GM18909 (cell line): ENCODE measurements around the gene SSC5D.
"Not testable (repeated sequence)": the region's sequence is repeated elsewhere in the genome, so short reads cannot be mapped to it uniquely, and the experiment has no call there.

Experiments used
- ATAC-seq: cut with Tn5 transposase; IDR thresholded peaks from one replicate; pipeline ENCODE4 v1.9.1; 2021; ENCODE audit warnings: mild to moderate bottlenecking; ENCODE audit not compliant: unreplicated experiment, poor library complexity

The SSC5D gene

DNA sequence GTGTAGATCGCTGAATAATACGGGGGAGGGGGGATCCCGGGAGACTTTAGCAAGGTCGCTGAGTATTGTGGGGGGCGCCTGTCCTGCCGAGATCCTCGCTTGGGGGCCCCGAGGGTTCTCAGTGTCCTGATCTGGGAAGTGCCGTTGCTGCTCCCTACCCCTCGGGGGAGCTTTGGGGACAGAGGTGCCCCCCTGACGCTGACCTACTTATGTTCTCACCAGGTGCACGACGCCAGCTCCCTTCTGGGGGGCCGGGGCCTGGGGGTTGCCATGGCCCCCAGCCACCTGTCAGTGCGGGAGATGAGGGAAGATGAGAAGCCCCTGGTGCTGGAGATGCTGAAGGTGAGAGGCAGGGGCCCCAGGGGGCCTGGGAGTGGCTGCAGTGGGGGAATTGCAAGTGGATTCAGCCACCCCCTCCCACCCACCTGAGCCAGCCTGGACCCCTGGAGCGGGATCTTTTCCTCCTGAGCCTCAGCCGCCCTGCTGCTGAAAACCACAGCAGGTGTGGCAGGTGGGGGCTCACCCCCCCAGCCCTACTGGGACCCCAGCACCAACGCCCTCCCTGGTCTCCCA, 2.7 kb upstream of the SSC5D start:
- ATAC-seq, result no peak

DNA sequence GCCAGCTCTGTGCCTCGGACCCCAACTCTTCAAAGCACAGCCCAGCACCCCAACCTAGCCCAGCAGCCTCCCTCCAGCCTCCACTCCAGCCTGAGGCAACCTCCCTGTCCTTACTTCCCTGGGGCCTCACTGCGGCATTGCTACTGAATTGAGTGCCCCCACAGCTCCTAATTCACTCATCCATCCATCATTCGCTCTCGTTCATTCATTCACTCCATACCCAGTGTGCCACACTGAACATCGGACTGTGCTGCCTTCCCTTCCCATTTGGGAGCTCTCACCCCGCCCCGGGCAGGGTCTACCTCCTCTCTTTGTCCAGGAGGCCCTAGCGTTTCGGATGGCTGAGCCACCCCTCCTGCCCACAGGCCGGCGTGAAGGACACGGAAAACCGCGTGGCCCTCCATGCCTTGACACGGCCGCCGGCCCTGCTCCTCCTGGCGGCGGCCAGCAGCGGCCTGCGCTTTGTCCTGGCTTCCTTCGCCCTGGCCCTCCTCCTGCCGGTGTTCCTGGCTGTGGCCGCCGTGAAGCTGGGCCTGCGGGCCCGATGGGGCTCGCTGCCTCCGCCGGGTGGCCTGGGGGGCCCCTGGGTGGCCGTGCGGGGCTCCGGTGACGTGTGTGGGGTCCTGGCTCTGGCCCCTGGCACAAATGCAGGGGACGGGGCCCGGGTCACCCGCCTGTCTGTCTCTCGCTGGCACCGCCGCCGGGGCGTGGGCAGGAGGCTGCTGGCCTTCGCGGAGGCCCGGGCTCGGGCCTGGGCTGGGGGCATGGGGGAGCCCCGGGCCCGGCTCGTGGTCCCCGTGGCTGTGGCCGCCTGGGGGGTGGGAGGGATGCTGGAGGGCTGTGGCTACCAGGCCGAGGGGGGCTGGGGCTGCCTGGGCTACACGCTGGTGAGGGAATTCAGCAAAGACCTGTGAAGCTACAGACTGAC, 1.9 kb upstream of the SSC5D start:
- no peak for ATAC-seq

DNA sequence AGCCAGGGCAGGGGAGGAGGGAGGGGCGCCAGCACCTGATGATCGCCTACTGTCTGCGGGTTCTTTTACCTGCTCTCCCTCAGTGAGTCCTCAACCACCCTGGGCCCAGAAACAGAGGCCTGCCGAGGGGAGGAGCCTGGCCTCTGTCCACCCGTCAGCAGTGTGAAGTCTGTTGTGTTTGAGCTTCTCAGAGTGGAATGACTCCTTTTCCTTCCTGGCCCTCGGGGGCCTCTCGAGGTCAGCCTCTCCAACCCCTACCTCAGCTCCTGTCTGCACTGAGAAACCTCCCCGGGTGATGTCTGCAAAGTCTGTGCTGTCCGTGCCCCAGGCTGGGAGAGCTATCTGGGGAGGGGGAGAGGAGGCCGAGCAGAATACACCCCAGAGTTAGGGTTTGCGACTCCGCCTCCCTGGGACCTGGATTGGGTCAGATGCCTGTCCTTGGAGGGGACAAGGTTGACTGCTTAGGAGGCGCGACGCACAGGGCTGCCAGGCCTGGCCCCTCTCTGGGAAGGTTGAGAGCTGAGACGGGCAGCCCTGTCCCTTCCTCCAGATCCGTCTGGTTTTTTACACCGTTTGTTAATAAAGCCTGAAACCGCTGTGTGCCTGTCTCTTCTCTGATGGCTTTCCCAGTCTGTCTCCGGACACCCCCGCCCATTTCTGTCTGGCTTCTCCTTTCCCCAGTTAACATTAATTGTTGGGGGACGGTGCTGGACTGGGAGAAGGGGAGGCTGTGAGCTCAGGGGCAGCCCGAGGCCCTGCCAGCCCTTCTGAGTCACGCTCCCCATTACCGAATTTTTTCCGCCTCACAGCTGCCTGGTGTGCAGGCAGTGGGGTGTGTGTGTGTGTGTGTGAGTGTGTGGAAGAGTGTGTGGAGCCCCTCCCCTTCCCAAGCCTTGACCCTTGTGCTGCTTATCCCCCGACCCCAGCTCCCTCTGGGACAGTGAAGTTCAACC, 989 bp upstream of the SSC5D start:
- no peak for ATAC-seq

DNA sequence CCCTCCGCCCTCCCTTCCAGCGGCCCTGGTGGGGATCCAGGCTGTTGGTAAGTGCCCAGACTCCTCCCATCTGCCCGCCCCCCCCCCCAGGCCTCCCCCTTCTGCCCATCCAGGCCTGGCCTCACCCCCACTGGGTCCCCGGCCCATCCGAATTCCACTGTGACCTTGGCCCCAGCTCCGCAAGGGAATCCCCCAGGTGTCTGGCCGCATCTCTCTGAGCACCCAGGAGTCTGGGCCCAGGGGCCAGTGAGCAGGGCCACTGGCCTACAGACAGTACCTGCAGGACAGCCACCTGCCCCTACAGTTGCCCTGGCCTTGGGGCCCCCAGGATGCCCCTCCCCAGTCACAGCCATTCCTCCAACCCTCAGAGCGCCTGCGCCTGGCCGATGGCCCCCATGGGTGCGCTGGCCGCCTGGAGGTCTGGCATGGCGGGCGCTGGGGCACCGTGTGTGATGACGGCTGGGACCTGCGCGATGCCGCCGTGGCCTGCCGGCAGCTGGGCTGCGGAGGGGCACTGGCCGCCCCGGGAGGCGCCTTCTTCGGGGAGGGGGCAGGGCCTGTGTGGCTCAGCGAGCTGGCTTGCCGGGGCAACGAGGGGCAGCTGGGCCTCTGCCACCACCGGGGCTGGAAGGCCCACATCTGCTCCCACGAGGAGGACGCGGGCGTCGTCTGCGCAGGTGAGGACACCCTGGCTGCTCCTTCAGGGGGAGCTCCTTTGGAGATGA, 912 bp downstream of the SSC5D start:
- ATAC-seq, result no peak

DNA sequence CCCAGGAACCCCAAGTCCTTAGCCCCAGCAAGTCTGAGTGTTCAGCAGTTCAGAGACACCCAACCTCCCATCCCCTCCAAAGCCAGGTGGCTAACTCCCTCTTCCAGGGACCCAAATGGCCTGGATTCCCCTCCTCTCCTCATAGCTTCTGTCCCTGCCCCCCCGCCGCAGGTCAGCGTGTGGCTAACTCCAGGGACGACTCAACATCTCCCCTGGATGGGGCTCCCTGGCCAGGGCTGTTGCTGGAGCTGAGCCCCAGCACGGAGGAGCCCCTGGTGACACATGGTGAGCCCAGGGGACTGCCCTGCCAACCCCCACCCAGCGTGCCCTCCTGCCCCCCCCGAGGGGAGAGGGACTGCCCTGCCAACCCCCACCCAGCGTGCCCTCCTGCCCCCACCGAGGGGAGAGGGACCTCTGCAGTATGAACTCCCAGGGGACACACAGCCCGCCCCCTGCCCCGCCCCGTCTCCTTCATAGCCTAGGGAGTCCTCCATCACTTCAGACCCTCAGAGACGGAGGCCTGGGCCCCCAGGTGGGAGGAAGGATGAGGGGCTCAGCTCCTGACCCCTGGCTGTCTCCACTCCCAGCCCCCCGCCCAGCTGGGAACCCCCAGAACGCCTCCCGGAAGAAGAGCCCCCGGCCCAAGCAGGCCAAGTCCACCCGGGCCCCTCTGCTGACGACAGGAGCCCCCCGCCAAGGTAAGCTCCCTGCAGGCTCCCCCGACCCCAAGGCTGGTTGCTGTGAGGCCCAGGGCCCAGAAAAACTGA, 1.7 kb downstream of the SSC5D start:
- no peak for ATAC-seq

DNA sequence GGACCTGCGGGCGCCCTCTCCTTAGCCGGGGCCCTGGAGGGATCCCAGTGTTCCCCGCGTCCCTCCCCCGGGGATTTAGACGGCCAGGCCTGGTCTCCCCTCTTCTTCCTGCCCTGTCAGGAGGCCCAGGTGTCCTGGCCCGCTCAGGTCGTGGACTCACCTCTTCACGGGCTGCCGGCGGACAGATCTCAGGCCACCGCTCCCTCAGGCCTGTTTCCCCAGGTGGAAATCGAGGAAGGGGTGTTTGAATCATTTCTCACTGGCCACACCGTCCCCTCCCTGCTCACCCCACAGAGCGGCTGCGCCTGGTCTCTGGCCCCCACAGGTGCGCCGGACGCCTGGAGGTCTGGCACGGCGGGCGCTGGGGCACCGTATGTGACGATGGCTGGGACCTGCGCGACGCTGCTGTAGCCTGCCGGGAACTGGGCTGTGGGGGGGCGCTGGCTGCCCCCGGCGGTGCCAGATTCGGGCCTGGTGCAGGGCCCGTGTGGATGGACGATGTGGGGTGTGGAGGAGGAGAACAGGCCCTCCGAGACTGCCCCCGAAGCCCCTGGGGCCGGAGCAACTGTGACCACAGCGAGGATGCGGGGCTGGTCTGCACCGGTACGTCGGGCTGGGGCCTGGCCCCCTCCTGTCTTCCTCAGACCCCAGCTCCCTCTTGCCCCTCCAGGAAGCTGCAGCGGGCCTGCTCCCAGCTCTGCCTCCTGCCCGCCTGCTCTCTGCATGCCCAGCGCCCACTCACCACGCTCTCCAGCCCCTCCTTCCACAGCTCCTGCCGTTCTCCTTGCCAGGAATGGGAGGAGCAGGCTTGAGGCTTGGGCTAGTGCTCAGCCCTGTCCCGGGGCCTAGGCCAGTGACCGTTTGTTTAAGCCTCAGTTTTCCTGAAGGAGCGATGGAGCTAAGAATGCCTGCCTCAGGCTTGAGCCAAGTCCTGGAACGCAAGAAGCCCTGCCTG, 2.5 kb downstream of the SSC5D start:
- ATAC-seq, result no peak

DNA sequence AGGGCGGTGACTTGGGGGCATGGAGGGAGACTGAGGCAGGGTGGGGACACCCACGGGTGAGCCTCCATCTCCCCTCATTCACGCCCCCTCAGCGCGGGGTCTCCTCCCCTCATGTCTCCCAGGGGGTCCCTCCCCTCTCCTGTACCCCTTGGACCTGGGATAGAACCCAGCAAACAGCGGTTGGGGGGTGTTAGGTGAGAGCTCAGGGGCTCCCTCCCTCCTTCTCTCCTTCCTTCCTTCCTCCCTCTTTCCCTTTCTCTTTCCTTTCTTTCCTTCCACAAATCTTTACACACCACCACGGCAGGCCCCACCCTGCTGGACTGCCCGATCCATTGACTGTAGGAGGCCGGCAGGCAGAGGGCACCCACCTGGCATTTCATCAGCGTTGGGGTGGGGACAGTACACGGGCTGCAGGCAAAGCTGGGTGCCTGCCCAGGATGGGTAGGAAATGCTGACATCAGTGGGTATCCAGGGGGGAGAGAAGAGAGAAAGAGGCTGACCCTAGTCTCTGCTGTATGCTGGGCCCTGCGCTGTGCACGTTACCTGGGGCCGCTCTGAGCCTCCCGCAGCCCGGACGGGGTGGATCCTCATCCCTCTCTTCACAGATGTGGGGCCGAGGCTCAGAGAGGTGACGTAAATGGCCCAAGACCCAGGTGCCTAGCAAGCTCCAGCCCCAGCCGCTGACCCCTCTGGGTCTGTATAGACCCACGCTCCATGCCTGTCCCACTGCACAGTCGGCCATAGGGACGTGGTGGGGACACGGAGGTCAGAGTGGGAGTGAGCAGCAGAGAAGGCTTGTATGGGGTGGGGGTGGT, 3.5 kb downstream of the SSC5D start:
- no peak for ATAC-seq

DNA sequence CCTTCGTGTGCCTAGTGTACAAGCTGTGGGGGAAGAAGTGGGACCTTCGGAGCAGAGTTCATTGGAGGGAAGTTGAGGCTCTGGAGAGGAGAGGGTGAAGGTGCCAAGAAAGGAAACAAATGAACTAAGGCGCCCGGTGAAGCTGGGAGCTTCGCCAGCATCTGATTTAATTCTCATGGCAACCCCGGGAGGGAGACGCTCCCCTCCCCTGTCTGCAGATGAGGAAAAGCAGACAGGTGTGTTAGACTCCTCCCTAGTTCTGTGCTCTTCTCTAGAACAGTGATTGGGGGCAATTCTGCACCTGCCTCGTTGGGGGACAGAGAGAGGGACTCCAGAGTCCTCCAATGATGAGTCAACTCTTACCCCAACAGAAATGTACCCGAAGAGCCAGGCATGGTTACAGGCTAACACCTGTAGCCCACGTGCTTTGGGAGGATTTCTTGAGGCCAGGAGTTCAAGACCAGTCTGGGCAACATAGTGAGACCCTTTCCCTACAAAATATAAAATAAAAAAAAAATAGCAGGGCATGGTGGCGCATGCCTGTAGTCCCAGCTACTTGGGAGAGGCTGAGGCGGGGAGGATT, 4.2 kb downstream of the SSC5D start:
- no peak for ATAC-seq

DNA sequence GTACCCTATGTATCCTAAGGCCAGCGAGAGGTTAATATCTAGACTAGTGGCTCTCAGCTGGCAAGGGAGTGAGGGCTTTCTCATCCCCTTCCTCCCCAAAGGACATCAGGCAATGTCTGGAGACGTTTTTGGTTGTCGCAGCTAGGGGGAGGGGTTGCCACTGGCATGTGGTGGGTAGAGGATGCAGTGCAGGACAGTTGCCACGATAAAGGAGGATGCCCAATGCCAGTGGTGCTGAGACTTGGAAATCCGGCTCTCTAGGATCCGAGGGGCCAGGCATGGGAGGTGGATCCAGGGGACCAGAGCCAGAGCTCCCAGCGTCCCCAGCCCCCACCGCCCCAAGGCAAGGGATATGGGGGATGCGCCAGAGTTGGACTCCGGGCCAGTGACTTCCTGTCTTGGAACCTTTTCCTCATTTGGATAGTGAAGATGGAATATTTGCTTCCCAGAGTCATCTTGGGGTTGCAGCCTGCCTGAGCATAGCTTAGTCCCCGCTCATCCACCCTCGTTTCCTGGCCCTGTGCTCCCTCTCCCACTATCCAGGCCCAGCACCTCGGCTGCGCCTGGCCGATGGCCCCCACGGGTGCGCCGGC, 4.9 kb downstream of the SSC5D start:
- no peak for ATAC-seq

DNA sequence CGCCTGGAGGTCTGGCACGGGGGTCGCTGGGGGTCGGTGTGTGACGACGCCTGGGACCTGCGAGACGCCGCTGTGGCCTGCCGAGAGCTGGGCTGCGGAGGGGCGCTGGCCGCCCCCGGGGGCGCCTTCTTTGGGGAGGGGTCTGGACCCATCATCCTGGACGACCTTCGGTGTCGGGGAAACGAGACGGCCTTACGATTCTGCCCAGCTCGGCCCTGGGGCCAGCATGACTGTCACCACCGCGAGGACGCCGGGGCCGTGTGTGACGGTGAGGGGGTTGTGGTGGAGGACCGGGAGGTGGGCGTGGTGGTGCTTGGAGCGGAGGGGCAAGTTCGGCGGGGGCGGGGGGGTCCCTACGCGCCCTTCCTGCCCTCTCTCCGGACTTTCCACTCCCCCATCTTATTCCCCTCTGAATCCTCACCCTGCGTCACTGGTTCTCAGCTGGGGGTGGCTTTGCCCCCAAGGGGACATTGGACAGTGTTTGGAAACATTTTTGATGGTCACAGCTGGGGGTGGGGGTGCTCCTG, 5.5 kb downstream of the SSC5D start:
- no peak for ATAC-seq

DNA sequence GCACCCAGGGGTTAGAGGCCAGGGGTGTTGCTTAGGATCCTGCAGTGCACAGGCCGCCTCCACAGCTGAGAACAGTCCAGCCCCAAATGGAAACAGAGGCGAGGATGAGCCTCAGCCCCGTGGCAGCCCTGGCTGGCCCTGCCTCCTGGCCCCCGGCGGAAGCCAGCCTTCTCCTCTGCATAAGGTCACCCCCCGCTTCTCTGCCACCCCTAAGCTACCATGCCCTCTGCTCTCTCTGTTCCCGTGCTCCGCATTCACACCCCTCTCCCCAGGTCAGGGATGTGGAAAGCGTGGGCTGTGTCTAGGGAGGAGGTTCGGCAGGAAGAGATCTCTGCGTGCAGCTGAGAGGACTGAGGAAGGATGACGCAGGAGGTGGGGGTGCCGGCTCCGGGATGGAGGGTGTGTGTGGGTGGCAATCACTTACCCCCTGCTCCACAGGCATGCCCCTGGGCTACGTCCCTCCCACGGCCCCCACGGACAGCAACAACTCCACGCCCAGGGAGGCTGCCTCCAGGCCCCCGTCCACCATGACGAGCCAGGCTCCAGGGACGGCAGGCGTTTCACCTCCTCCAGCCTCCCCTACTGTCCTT, 6.0 kb downstream of the SSC5D start:
- no peak for ATAC-seq

DNA sequence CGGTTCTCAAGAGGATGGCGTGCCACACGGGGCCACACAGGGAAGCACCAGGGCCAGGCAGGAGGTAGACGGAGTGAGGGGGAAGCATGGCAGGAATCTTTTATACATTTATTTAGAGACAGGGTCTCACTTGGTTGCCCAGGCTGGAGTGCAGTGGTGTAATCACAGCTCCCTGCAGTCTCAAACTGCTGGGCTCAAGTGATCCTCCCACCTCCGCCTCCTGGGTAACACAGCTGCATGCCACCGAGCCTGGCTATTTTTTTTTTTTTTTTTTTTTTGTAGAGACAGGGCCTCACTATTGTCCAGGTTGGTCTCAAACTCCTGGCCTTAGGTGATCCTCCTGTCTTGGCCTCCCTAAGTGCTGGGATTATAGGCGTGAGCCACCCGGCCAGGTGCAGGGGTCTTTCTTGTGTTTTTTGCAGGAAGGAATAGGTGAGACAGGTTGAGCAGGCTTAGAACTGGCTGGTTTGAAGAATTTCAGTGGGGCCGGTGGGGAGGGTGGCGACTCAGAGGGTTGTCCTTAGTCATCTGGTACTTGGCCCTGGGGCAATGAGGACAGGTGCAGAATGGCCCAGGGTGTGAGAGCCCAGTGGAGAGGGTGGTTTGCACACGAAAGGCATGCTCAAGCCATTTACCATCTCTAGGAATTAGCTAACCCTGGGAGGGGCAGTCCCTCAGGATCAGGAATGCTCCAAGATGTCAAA, 7.6 kb downstream of the SSC5D start:
- no peak for ATAC-seq

DNA sequence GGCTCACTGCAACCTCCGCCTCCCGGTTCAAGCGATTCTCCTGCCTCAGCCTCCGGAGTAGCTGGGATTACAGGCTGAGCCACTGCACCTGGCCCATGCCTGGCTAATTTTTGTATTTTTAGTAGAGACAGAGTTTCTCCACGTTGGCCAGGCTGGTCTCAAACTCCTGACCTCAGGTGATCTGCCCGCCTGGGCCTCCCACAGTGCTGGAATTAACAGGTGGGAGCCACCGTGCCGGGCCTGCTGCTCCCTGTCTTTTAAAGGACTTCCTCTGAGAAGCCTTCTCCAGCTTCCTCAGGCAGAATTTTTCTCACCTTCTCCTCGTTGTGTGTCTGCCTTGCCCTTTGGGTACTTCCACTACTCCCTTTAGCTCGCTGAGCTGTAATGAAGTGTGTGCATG, 8.6 kb downstream of the SSC5D start:
- ATAC-seq, result not testable (repeated sequence)

DNA sequence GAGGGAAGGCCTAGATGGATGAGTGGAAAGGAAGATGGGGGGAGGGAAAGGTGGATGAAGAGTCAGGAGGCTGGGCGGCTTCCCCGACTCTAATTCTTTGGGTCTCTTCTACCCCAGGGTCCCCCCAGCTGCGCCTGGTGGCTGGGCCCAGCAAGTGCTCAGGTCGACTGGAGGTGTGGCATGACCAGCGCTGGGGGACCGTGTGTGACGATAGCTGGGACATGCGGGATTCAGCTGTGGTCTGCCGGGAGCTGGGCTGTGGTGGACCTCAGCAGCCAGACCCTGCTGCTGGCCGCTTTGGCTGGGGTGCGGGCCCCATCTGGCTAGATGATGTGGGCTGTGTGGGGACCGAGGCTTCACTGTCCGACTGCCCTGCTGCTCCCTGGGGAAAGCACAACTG, 9.5 kb downstream of the SSC5D start:
- ATAC-seq, result no peak

DNA sequence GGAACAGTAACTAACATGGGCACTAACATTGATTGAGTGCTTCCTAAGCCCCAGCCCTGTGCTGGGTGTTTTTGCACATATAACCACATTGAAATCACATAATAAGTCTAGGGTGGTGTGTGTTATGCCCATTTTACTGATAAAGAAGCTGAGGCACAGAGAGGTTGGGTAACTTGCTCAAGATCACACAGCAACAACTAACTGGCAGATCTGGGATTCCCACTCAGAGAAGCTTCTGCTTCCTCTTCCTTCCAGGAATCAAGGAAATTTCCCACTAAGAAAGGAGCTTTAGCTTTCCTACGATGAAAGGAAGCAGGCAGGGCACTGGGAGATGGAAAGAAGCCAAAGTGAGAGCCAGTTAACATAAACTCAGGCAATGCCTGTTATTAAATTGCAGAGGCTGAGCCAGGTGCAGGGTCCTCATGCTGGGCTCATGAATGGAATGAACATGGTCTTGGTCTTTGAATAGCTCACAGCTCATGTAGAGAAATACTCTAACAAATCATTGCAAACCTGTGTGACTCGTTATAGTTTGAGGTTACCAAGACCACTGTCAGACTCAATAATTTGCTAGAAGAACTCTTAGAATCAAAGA, 10.1 kb downstream of the SSC5D start:
- ATAC-seq, result no peak
